ENCODE measurements around the gene SCGB1A1.
"Not testable (repeated sequence)": the region's sequence is repeated elsewhere in the genome, so short reads cannot be mapped to it uniquely, and the experiment has no call there.

SCGB1A1 gene

GRCh38 chr11:62383822-62384221 is 35.0 kb upstream of the SCGB1A1 start:
- TF ChIP-seq, protein P1, sequence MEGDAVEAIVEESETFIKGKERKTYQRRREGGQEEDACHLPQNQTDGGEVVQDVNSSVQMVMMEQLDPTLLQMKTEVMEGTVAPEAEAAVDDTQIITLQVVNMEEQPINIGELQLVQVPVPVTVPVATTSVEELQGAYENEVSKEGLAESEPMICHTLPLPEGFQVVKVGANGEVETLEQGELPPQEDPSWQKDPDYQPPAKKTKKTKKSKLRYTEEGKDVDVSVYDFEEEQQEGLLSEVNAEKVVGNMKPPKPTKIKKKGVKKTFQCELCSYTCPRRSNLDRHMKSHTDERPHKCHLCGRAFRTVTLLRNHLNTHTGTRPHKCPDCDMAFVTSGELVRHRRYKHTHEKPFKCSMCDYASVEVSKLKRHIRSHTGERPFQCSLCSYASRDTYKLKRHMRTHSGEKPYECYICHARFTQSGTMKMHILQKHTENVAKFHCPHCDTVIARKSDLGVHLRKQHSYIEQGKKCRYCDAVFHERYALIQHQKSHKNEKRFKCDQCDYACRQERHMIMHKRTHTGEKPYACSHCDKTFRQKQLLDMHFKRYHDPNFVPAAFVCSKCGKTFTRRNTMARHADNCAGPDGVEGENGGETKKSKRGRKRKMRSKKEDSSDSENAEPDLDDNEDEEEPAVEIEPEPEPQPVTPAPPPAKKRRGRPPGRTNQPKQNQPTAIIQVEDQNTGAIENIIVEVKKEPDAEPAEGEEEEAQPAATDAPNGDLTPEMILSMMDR (IDR thresholded peaks at IDR 0.05; ENCODE audit: borderline replicate concordance, insufficient read depth, low read depth, low read length): no peak
- H3K4me3 ChIP-seq (ENCODE audit: low read depth, low read length): no peak overlapping the region

GRCh38 chr11:62386083-62386482 is 32.8 kb upstream of the SCGB1A1 start:
- H3K4me3 ChIP-seq (ENCODE audit: low read depth, low read length): not testable (repeated sequence)

- H3K4me3 ChIP-seq (ENCODE audit: low read depth, low read length): no peak overlapping the region
- TF ChIP-seq, protein P1 (IDR thresholded peaks at IDR 0.05; ENCODE audit: borderline replicate concordance, insufficient read depth, low read depth, low read length): no peak
Measured at GRCh38 chr11:62387381-62387780, 31.5 kb upstream of the SCGB1A1 start.

DNA sequence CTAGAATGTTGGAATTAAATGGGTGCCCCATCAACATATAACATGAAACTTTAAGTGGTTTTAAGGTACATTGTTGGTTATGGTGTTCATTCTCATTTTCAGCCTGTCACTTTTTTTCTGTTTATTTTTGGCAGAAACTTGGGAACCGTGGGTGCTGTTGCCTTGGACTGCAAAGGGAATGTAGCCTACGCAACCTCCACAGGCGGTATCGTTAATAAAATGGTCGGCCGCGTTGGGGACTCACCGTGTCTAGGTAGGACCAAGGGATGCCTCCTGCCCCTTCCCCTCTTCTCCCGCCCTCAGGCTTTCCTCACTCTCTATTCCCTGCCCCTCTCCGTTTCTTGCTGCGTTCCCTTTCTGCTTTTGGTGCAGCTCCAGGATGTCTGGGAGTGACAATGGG is 29.8 kb upstream of the SCGB1A1 start:
- no peak overlapping the region for H3K4me3 ChIP-seq (ENCODE audit: low read depth, low read length)
- TF ChIP-seq, protein P1 (IDR thresholded peaks at IDR 0.05; ENCODE audit: borderline replicate concordance, insufficient read depth, low read depth, low read length): no peak

DNA sequence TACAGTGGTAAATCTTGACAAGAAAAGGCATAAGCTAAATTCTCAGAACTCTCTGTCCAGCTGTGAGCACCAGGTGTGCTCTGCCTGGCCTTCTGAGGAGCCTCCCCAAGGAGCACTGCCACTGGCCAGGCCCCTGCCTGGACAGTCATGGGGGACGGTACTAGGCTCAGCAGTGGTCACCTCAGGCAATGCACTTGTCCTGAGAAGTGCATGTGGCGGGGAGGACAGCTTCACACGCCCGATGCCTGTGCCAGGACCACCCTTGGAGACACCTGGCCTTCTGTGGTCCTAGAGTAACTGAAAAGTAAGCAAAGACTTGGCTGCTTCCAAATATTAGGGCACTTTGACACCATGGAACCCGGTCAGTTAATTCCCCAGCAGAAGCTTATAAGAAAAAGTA is 28.6 kb upstream of the SCGB1A1 start:
- TF ChIP-seq, protein P1 (IDR thresholded peaks at IDR 0.05; ENCODE audit: borderline replicate concordance, insufficient read depth, low read depth, low read length): no peak
- no peak overlapping the region for H3K4me3 ChIP-seq (ENCODE audit: low read depth, low read length)

- no peak overlapping the region for H3K4me3 ChIP-seq (ENCODE audit: low read depth, low read length)
- TF ChIP-seq, protein P1 (IDR thresholded peaks at IDR 0.05; ENCODE audit: borderline replicate concordance, insufficient read depth, low read depth, low read length): no peak
Measured at GRCh38 chr11:62390722-62391121, 28.1 kb upstream of the SCGB1A1 start.

DNA sequence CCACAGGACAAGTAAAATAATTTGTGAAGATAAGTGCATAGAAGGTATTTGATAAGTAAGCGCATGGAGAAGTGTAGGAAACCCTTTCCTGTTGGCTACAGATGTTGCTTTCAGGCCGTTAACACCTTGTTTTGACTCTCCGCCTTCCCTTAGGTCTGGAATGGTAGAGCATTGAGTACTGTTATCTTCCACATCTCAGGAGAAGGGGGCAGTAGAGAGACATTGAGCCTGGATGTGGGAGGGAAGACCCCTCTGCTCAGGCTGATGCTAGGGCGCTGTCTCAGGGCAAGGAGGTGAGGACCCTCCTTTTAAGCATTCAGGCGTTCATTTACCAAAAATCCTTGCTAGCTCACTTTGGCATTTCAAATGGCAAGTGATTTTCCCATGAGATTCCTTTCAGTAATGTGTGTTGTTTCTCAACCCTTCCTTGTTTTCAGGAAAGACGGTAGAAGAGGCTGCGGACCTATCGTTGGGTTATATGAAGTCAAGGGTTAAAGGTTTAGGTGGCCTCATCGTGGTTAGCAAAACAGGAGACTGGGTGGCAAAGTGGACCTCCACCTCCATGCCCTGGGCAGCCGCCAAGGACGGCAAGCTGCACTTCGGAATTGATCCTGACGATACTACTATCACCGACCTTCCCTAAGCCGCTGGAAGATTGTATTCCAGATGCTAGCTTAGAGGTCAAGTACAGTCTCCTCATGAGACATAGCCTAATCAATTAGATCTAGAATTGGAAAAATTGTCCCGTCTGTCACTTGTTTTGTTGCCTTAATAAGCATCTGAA is 27.0 kb upstream of the SCGB1A1 start:
- TF ChIP-seq, protein P1 (IDR thresholded peaks at IDR 0.05; ENCODE audit: borderline replicate concordance, insufficient read depth, low read depth, low read length): no peak
- no peak overlapping the region for H3K4me3 ChIP-seq (ENCODE audit: low read depth, low read length)

Data from GM12875 (cell line).